Measurements from ENCODE around the gene KLF16.

DNA sequence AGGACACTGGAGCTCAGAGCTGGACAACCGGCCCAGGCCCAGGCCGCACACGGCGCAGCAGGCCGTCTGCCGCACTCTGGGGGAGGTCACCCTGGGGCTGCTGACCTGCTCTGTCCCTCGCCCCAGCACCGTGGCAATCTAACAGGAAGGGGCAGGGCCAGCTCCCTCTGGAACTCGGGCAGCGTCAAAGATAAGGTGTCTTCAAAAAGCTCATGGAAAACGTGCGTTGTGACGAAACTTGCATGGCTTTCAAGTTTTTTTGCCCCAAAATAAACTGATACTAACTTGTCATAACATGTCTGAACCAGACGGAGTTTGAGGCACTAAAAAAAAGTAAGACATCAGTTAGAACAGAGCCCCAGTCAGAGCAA, 39.1 kb downstream of the KLF16 start:
- TF ChIP-seq, protein P1, sequence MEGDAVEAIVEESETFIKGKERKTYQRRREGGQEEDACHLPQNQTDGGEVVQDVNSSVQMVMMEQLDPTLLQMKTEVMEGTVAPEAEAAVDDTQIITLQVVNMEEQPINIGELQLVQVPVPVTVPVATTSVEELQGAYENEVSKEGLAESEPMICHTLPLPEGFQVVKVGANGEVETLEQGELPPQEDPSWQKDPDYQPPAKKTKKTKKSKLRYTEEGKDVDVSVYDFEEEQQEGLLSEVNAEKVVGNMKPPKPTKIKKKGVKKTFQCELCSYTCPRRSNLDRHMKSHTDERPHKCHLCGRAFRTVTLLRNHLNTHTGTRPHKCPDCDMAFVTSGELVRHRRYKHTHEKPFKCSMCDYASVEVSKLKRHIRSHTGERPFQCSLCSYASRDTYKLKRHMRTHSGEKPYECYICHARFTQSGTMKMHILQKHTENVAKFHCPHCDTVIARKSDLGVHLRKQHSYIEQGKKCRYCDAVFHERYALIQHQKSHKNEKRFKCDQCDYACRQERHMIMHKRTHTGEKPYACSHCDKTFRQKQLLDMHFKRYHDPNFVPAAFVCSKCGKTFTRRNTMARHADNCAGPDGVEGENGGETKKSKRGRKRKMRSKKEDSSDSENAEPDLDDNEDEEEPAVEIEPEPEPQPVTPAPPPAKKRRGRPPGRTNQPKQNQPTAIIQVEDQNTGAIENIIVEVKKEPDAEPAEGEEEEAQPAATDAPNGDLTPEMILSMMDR (IDR thresholded peaks at IDR 0.05) = no peak
- no peak for TF ChIP-seq ZFX (IDR thresholded peaks at IDR 0.05; ENCODE audit: borderline replicate concordance)
